T47D (cell line): ENCODE measurements around the gene GSDMA.
A peak's percentile ranks its signal among the peaks of the same experiment; 100 is the strongest.

ENCODE experiments used
- DNase-seq, 2 experiments: peaks; one replicate each; pipeline versions ENCODE4 v3.0.0 to v3.0.0-alpha.2; 2011 to 2012; ENCODE audit warnings: low read depth in 1 of 2, low spot score in 1 of 2
- JUND ChIP-seq: IDR thresholded peaks from 2 replicates; pipeline ENCODE4 v1.6.1; 2012; ENCODE audit warnings: low read depth
- in situ Hi-C: cut with HindIII; loops from 2 replicates; pipeline ENCODE4 v1.10.0; 2016; ENCODE audit warnings: low sequenced_read_pairs, low pct_unique_long_range_greater_than_20kb

GSDMA gene

DNA sequence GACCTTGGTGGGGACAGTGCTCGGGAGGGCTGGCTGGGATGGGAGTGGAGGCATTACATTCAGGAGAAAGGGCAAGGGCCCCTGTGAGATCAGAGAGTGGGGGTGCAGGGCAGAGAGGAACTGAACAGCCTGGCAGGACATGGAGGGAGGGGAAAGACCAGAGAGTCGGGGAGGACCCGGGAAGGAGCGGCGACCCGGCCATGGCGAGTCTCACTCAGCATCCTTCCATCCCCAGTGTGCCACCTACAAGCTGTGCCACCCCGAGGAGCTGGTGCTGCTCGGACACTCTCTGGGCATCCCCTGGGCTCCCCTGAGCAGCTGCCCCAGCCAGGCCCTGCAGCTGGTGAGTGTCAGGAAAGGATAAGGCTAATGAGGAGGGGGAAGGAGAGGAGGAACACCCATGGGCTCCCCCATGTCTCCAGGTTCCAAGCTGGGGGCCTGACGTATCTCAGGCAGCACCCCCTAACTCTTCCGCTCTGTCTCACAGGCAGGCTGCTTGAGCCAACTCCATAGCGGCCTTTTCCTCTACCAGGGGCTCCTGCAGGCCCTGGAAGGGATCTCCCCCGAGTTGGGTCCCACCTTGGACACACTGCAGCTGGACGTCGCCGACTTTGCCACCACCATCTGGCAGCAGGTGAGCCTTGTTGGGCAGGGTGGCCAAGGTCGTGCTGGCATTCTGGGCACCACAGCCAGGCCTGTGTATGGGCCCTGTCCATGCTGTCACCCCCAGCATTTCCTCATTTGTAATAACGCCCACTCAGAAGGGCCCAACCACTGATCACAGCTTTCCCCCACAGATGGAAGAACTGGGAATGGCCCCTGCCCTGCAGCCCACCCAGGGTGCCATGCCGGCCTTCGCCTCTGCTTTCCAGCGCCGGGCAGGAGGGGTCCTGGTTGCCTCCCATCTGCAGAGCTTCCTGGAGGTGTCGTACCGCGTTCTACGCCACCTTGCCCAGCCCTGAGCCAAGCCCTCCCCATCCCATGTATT, 53.5 kb downstream of the GSDMA start:
- in situ Hi-C loops, result no loop called here
- no peak for DNase-seq
- TF ChIP-seq JUND, result no peak

DNA sequence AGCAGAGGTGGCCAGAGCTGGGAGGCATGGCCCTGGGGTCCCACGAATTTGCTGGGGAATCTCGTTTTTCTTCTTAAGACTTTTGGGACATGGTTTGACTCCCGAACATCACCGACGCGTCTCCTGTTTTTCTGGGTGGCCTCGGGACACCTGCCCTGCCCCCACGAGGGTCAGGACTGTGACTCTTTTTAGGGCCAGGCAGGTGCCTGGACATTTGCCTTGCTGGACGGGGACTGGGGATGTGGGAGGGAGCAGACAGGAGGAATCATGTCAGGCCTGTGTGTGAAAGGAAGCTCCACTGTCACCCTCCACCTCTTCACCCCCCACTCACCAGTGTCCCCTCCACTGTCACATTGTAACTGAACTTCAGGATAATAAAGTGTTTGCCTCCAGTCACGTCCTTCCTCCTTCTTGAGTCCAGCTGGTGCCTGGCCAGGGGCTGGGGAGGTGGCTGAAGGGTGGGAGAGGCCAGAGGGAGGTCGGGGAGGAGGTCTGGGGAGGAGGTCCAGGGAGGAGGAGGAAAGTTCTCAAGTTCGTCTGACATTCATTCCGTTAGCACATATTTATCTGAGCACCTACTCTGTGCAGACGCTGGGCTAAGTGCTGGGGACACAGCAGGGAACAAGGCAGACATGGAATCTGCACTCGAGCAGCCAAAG, 54.7 kb downstream of the GSDMA start:
- TF ChIP-seq JUND, result no peak
- DNase-seq, result peak in 1 of 2 experiments; percentile 22
- in situ Hi-C loops, result no loop called here

DNA sequence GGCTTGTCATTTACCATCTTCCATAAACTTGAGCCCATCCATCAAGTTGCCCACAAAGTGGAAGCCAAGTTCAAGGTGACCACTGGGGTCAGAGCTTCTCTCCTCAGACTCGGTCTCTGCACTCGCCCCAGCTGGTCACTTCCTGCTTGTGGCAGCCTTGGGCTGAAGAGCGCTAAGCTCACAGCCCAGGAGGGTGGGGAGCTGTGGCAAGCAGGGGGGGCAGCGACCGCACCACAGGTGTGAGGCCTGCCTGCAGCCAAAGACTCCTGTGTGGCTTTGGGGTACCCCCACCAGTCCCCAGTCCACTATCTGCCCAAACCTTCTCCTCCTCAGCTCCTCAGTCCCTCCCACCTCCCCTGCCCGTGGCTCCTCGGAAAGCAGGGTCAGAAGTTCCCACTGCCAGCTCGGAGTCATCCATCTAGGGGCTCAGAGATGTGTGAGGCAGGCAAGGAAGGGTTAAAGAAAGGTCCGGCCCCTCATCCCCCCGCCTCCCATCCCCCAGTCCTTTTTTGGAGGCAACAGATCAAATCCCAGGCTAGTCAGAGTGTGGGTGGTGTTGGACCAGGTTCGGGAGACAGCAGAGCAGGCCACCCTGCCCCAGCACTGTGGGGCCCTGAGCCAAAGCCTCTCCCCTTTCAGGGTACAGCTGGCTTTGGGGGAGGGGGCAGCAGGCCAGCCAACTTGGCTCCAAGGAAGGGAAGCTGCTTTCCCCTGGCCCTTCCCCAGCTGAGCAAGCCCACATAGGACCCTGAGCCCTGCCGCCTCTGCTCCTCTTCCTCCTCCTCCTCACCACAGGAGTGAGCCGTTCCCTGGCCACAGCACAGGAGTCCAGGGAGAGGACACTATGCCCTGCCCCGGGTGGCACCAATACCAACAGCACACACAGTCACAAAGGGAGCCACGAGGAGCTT, 55.7 kb downstream of the GSDMA start:
- DNase-seq, result peak; percentile 7 to 63
- in situ Hi-C loops, result no loop called here

DNA sequence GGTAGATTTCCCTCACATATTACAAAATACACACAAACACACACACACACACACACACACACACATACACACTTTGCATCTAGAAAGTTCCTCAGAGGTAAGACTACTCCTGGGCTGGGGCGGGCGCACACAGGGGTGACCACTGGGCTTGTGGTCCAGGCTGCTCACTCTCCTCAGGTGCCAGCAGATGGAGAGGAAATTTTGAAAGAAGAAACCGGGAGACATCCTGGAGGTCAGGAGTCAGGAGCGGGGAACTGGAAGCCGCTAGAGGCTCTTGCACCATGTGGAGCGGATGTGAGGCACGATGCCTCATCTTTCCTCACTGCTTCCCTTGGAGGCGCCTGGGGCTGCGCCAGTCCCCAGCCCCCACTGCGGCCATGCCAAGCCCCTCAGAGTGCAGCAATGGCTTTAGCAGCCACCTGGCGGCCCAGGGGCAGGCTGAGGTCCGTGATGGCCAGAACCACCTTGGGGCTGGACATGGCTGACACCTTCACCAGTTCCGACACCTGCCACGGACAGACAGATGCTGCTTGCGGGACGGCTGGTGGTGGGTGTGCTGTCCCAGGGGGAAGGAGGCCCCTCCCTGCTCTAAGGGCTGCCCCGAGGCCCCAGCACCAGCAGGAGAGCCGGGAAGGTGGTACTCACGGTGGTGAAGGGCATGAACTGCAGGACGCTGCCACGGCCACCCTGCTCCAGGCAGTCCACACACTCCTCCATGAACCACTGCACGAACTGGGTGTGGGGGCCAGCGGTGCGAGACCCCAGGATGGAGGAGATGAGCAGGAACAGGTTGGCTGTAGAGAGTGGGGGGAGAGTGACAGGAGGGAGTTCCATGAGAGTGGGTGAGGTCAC, 56.6 kb downstream of the GSDMA start:
- in situ Hi-C loops, result no loop called here
- DNase-seq, result peak in 1 of 2 experiments; percentile 3
- TF ChIP-seq JUND, result no peak

More for the DNA sequence above, 55.7 kb downstream of the GSDMA start:
- no peak for TF ChIP-seq JUND

DNA sequence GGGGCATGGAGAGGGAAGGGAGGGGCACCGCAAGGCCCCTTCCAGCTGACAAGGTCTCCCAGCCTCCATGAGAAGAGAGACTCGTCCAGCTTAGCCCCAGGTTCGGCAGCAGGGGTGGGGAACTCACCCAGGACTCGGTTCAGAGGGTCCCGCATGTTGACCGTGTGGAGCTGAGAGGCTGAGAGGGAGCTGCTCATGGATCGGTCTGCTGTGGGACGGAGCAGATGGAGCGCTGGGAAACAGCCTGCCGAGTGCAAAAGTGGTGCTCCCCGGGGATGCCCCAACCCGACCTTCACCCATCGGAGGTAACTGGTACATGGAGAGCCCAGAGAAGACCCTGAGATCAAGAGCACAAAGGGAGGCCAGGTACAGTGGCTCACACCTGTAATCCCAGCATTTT, 57.3 kb downstream of the GSDMA start:
- in situ Hi-C loops, result no loop called here
- no peak for TF ChIP-seq JUND
- no peak for DNase-seq

DNA sequence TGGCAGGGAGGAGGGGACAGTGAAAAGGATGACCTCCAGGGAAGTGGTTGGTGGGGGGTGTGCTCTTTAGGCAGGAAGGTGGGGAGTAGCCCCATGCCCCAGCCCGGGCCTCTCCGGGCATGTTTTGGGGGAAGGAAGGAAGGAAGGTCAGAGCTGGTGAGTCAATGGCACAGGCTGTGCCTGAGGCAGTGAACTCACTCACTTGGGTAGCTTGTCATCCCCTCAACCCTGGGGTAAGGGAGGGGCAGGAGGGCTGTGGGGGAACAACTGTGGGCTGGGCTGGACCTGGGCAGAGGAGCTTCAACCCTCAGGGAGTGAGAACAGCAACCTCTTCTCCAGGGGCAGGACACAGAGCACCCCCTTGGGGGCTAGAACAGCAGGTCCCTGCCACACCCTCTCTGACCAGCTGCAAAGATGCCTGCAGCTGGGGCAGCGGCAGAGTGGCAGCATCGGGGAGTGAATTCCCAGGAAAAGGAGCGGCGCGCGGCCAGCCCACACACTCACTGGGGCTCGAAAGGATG, 58.7 kb downstream of the GSDMA start:
- DNase-seq, result no peak
- no peak for TF ChIP-seq JUND
- in situ Hi-C loops, result no loop called here

DNA sequence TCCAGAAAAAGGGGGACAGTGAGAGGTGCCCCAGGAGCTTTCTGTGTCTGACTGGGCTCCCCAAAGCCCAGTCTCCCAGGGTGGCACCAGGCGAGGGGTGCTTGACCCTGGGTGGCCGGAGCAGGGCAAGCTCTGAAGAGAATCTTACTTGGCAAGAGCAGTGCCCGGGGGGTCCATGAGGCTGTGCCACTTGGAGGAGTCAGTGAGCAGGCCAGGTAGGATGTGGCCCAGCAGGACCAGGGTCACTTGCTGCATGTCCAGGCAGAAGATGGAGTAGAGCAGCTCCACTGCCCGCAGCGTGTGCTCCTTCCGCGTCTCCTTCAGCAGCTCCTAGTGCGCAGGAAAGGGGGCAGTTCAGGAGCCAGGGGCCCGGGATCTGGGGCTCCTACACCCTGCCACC, 59.7 kb downstream of the GSDMA start:
- TF ChIP-seq JUND, result no peak
- in situ Hi-C loops, result no loop called here
- DNase-seq, result no peak

DNA sequence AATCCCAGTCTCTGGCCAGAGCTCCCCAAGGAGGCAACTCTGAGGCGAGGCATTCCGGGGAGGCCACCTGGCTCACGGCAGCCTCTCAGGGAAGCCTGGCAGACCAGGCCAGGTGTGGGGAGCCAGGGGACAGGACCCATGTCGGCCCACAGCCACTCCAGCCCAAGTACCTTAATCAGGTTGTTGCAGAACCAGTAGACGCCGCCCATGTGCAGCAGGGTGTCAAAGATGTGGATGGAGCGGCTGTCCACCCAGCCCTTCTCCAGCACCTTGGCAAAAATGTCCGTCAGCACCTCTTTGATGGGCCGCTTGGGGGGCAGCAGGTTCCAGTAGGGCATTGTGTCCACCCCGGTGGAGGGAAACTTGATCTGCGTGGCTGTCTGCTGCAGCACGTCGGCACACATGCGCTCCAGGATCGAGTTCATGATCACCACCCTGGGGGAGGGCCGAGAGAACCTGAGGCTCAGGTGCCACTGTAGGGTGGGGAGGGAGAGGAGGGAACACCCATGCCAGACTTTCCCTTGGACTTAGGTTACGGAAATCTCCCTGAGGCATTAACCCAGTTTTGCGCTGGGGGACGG, 60.2 kb downstream of the GSDMA start:
- in situ Hi-C loops, result no loop called here
- no peak for DNase-seq
- no peak for TF ChIP-seq JUND

DNA sequence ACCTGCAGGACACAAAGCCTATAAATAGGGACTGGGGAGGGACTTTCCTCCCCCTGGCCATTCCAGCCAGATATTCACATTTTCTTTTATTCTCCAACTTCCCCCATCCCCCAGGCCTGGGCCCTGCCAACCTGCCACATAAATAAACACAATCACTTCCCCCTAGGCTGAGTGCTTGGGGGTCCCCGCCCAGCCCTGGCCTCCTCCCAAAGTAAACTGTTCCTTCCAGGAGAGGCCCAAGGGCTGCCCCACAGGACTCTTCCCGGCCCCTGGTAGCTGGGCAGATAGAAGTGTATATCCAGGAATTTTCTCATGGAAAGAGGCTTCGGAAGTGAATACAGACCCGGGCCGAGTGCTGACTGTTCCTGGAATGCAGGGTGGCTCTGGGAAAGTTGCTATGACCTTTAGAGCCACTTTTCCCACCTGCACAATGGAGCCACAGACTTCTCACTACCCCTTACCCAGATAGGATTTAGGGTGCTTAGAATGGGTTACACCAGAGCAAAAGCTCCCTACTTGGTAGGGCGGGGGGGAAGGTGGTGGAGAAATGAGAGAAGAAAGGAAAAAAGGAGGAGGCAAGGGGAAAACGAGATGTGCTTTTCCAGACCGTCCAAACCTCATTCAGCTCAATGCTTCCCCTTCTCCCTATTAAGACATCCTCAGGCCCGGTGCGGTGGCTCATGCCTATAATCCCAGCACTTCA, 60.9 kb downstream of the GSDMA start:
- no peak for DNase-seq
- in situ Hi-C loops, result no loop called here
- no peak for TF ChIP-seq JUND

DNA sequence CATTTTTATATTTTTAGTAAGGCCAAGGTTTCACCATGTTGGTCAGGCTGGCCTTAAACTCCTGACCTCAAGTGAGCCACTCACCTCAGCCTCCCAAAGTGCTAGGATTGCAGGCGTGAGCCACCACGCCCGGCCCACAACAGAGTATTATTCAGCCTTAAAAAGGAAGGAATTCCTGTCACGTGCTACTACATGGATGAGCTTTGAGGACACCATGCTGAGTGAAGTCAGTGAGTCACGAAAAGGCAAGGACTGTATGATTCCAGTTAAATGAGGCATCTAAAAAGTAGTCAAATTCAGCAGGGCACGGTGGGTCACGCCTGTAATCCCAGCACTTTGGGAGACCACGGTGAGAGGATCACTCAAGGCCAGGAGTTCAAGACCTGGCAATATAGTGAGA, 62.1 kb downstream of the GSDMA start:
- no peak for TF ChIP-seq JUND
- DNase-seq, result no peak
- in situ Hi-C loops, result no loop called here
